OCI-LY7 (cell line): ENCODE measurements around the gene IGF2BP2.

Experiments used
- EZH2phosphoT487 ChIP-seq: fragments of 200-600 bp; sonication (generic); IDR thresholded peaks from 2 replicates; pipeline ENCODE4 v1.6.1; 2018; ENCODE audit warnings: low read depth, borderline replicate concordance, mild to moderate bottlenecking, mixed run types, antibody characterized with exemption, low read length, moderate library complexity, mixed read lengths
- TF ChIP-seq, protein P1 (sequence below): fragments of 200-600 bp; sonication (generic); conservative IDR thresholded peaks from 2 replicates; pipeline ENCODE4 v1.5.1; 2014; ENCODE audit warnings: mild to moderate bottlenecking, antibody characterized with exemption, low read length, moderate library complexity, mixed read lengths

DNA sequence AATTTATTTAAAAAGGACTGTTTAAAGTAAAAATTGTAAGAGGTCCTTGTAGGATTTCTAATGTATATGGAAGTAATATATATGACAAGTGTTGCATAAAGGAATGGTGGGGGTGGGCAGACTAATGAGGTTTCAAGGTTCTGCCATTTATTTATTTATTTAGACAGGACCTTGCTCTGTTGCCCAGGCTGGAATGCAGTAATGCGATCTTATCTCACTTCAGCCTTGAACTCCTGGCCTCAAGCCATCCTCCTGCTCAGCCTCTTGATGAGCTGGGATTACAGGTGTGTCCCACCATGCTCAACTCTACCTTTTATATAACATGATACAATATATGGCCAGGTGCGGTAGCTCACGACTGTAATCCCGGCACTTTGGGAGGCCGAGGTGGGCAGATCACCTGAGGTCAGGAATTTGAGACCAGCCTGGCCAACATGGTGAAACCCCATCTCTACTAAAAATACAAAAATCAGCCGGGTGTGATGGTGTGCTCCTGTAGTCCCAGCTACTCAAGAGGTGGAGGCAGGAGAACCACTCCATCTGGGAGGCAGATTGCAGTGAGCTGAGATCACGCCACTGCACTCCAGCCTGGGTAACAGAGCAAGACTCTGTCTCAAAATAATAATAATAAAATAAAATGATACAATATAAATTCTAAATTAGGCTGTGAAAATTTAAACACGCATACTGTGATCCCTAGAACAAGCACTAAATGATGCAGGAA lies 33.8 kb upstream of the IGF2BP2 start:
- TF ChIP-seq, protein P1, sequence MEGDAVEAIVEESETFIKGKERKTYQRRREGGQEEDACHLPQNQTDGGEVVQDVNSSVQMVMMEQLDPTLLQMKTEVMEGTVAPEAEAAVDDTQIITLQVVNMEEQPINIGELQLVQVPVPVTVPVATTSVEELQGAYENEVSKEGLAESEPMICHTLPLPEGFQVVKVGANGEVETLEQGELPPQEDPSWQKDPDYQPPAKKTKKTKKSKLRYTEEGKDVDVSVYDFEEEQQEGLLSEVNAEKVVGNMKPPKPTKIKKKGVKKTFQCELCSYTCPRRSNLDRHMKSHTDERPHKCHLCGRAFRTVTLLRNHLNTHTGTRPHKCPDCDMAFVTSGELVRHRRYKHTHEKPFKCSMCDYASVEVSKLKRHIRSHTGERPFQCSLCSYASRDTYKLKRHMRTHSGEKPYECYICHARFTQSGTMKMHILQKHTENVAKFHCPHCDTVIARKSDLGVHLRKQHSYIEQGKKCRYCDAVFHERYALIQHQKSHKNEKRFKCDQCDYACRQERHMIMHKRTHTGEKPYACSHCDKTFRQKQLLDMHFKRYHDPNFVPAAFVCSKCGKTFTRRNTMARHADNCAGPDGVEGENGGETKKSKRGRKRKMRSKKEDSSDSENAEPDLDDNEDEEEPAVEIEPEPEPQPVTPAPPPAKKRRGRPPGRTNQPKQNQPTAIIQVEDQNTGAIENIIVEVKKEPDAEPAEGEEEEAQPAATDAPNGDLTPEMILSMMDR, result no peak
- TF ChIP-seq EZH2phosphoT487, result no peak
